PFSK-1 (cell line): ENCODE measurements around the gene PLCXD3.

Experiments
- FOXP2 ChIP-seq: optimal IDR thresholded peaks from 2 replicates; pipeline ENCODE3; 2011; ENCODE audit warnings: borderline replicate concordance, control low read depth, inconsistent platforms; ENCODE audit not compliant: insufficient read depth; ENCODE audit errors: extremely low read length, extremely low read depth
- POLR2AphosphoS5 ChIP-seq: IDR thresholded peaks from 2 replicates; pipeline ENCODE4 v1.6.1; 2012; ENCODE audit warnings: low read depth, mild to moderate bottlenecking, control low read depth, low read length, moderate library complexity
- REST ChIP-seq, 2 experiments: IDR thresholded peaks; 2 replicates each; pipeline versions ENCODE4 v1.6.1 to v1.8.0; 2011 to 2012; ENCODE audit warnings: low read depth in 2 of 2, low read length in 2 of 2, control low read depth in 1 of 2, inconsistent platforms in 1 of 2, mild to moderate bottlenecking in 1 of 2, moderate library complexity in 1 of 2; ENCODE audit not compliant: insufficient read depth in 1 of 2
- SIN3A ChIP-seq: IDR thresholded peaks from 2 replicates; pipeline ENCODE4 v1.6.1; 2012; ENCODE audit warnings: mild to moderate bottlenecking, low read length, moderate library complexity, borderline replicate concordance; ENCODE audit not compliant: insufficient read depth
- TAF1 ChIP-seq: IDR thresholded peaks from 2 replicates; pipeline ENCODE4 v1.6.1; 2012; ENCODE audit warnings: low read length, control low read depth, borderline replicate concordance; ENCODE audit not compliant: insufficient read depth

Gene PLCXD3

GRCh38 chr5:41334758-41335157 is 175.6 kb downstream of the PLCXD3 start:
- TF ChIP-seq FOXP2 (no peak), SIN3A (no peak), POLR2AphosphoS5 (no peak), TAF1 (no peak), REST (IDR thresholded peaks at IDR 0.05; ENCODE audit: insufficient read depth in 1 of 2, low read depth in 2 of 2, low read length in 2 of 2) (no peak)

DNA sequence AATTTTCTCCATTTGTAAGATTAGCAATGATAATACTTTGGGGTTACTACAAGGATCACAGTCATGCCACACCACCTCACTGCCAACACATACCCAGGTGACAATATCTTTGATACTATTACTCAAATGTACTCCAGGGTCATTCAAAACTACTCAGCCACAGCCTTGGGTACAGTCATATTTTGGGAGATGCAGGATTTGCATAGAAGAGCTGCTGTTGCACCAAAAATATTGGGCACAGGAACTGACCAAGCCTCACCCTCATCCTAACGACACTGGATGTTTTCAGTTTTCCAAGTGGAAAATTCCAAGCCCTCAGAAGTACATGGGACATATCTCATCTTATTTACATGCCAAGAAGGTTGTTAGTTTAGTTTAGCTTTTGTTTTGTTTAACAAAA is 176.2 kb downstream of the PLCXD3 start:
- TF ChIP-seq TAF1 (no peak), REST (IDR thresholded peaks at IDR 0.05; ENCODE audit: insufficient read depth in 1 of 2, low read depth in 2 of 2, low read length in 2 of 2) (no peak), FOXP2 (no peak), POLR2AphosphoS5 (no peak), SIN3A (no peak)

GRCh38 chr5:41325074-41325473 is 185.3 kb downstream of the PLCXD3 start:
- TF ChIP-seq REST (IDR thresholded peaks at IDR 0.05; ENCODE audit: insufficient read depth in 1 of 2, low read depth in 2 of 2, low read length in 2 of 2) (no peak), POLR2AphosphoS5 (no peak), TAF1 (no peak), FOXP2 (no peak)

- no peak for TF ChIP-seq REST (IDR thresholded peaks at IDR 0.05; ENCODE audit: insufficient read depth in 1 of 2, low read depth in 2 of 2, low read length in 2 of 2)
- no peak for TF ChIP-seq TAF1
- TF ChIP-seq FOXP2: no peak
- no peak for TF ChIP-seq SIN3A
- TF ChIP-seq POLR2AphosphoS5: no peak
Observed at GRCh38 chr5:41312478-41313060, 197.8 kb downstream of the PLCXD3 start.

GRCh38 chr5:41312066-41312465 is 198.3 kb downstream of the PLCXD3 start:
- TF ChIP-seq REST (IDR thresholded peaks at IDR 0.05; ENCODE audit: insufficient read depth in 1 of 2, low read depth in 2 of 2, low read length in 2 of 2): no peak
- TF ChIP-seq FOXP2: no peak
- no peak for TF ChIP-seq SIN3A
- no peak for TF ChIP-seq POLR2AphosphoS5
- no peak for TF ChIP-seq TAF1
